GM23338 (cell line): ENCODE measurements around the gene HTR4.

ENCODE experiments used
- EZH2 ChIP-seq: fragments of 200-600 bp; sonication (generic); IDR thresholded peaks from one replicate; pipeline ENCODE4 v1.8.0; 2017; ENCODE audit warnings: antibody characterized with exemption, mild to moderate bottlenecking, low read depth; ENCODE audit not compliant: unreplicated experiment
- EZH2phosphoT487 ChIP-seq: fragments of 200-600 bp; sonication (generic); IDR thresholded peaks from one replicate; pipeline ENCODE4 v1.8.1; 2018; ENCODE audit warnings: antibody characterized with exemption; ENCODE audit not compliant: unreplicated experiment
- JUNB ChIP-seq: IDR thresholded peaks from one replicate; pipeline ENCODE4 v1.6.1; 2016; ENCODE audit warnings: antibody characterized with exemption; ENCODE audit not compliant: unreplicated experiment
- POLR2AphosphoS5 ChIP-seq: IDR thresholded peaks from 2 replicates; pipeline ENCODE4 v1.6.1; 2016; ENCODE audit warnings: antibody characterized with exemption, low read depth
- ZNF114 ChIP-seq: fragments of 250-450 bp; sonication (Bioruptor Pico); IDR thresholded peaks from 2 replicates; pipeline ENCODE4 v1.5.0; 2020; ENCODE audit warnings: mild to moderate bottlenecking, moderate library complexity
- TF ChIP-seq, protein P1 (sequence below), 2 experiments: fragments of 200-600 bp in 1 of 2; sonication (generic) in 1 of 2; conservative IDR thresholded peaks; 2 replicates each; pipeline versions ENCODE4 v1.5.1 to v1.6.1; 2016 to 2017; ENCODE audit warnings: antibody characterized with exemption in 2 of 2, low read depth in 2 of 2, mild to moderate bottlenecking in 2 of 2, moderate library complexity in 1 of 2
- TF ChIP-seq, protein P2 (sequence below): IDR thresholded peaks from one replicate; pipeline ENCODE4 v1.6.1; 2018; ENCODE audit warnings: antibody characterized with exemption; ENCODE audit not compliant: unreplicated experiment

GRCh38 chr5:148483750-148484149, 170.6 kb downstream of the HTR4 start:
- TF ChIP-seq, protein P1, sequence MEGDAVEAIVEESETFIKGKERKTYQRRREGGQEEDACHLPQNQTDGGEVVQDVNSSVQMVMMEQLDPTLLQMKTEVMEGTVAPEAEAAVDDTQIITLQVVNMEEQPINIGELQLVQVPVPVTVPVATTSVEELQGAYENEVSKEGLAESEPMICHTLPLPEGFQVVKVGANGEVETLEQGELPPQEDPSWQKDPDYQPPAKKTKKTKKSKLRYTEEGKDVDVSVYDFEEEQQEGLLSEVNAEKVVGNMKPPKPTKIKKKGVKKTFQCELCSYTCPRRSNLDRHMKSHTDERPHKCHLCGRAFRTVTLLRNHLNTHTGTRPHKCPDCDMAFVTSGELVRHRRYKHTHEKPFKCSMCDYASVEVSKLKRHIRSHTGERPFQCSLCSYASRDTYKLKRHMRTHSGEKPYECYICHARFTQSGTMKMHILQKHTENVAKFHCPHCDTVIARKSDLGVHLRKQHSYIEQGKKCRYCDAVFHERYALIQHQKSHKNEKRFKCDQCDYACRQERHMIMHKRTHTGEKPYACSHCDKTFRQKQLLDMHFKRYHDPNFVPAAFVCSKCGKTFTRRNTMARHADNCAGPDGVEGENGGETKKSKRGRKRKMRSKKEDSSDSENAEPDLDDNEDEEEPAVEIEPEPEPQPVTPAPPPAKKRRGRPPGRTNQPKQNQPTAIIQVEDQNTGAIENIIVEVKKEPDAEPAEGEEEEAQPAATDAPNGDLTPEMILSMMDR (conservative IDR thresholded peaks at IDR 0.05; ENCODE audit: low read depth in 2 of 2): no peak
- TF ChIP-seq, protein P2, sequence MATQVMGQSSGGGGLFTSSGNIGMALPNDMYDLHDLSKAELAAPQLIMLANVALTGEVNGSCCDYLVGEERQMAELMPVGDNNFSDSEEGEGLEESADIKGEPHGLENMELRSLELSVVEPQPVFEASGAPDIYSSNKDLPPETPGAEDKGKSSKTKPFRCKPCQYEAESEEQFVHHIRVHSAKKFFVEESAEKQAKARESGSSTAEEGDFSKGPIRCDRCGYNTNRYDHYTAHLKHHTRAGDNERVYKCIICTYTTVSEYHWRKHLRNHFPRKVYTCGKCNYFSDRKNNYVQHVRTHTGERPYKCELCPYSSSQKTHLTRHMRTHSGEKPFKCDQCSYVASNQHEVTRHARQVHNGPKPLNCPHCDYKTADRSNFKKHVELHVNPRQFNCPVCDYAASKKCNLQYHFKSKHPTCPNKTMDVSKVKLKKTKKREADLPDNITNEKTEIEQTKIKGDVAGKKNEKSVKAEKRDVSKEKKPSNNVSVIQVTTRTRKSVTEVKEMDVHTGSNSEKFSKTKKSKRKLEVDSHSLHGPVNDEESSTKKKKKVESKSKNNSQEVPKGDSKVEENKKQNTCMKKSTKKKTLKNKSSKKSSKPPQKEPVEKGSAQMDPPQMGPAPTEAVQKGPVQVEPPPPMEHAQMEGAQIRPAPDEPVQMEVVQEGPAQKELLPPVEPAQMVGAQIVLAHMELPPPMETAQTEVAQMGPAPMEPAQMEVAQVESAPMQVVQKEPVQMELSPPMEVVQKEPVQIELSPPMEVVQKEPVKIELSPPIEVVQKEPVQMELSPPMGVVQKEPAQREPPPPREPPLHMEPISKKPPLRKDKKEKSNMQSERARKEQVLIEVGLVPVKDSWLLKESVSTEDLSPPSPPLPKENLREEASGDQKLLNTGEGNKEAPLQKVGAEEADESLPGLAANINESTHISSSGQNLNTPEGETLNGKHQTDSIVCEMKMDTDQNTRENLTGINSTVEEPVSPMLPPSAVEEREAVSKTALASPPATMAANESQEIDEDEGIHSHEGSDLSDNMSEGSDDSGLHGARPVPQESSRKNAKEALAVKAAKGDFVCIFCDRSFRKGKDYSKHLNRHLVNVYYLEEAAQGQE: no peak
- TF ChIP-seq EZH2phosphoT487 (no peak), JUNB (no peak), EZH2 (no peak), POLR2AphosphoS5 (no peak), ZNF114 (CRISPR knock-in tag) (no peak)
